GM12873 (cell line): Measurements from ENCODE around the gene PTPRJ.

Source experiments
- TF ChIP-seq, protein P1 (sequence below): IDR thresholded peaks from 2 replicates; pipeline ENCODE4 v1.5.1; 2012; ENCODE audit warnings: low read depth, mild to moderate bottlenecking, moderate library complexity, low read length, control low read depth; ENCODE audit not compliant: insufficient read depth; ENCODE audit errors: missing control alignments

Gene PTPRJ

DNA sequence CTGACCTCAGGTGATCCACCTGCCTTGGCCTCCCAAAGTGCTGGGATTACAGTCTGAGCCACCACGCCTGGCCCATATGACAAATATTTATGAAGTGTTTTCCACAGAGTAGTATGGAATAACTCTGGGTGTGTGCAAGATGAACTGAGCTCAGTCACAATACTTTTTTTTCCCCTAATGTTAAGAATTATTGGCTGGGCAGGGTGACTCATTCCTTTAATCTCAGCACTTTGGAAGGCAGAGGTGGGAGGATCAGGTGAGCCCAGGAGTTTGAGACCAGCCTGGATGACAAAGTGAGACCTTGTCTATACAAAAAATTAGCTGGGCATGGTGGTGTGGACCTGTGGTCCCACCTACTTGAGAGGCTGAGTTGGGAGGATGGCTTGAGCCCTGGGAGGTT lies 6.4 kb downstream of the PTPRJ start:
- TF ChIP-seq, protein P1, sequence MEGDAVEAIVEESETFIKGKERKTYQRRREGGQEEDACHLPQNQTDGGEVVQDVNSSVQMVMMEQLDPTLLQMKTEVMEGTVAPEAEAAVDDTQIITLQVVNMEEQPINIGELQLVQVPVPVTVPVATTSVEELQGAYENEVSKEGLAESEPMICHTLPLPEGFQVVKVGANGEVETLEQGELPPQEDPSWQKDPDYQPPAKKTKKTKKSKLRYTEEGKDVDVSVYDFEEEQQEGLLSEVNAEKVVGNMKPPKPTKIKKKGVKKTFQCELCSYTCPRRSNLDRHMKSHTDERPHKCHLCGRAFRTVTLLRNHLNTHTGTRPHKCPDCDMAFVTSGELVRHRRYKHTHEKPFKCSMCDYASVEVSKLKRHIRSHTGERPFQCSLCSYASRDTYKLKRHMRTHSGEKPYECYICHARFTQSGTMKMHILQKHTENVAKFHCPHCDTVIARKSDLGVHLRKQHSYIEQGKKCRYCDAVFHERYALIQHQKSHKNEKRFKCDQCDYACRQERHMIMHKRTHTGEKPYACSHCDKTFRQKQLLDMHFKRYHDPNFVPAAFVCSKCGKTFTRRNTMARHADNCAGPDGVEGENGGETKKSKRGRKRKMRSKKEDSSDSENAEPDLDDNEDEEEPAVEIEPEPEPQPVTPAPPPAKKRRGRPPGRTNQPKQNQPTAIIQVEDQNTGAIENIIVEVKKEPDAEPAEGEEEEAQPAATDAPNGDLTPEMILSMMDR = no peak

DNA sequence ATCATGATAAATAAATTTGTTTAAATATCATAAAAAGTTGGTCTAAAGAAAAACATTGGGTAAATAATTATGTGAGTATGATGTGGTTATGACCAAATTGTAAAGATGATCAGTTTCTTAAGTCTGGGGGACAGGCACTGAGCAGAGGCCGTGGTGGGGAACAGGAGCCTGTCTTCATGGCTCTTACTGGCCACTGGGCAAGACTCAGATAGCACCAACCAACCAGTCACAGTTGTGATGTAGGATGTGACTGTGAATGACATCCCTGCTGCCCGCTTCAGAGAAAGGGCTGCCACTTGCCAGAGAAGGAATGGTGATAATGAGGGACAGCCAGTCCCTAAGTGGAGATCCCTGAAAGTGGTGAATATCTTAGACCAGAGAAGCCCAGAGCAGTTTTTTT lies 7.0 kb downstream of the PTPRJ start:
- TF ChIP-seq, protein P1 = no peak

DNA sequence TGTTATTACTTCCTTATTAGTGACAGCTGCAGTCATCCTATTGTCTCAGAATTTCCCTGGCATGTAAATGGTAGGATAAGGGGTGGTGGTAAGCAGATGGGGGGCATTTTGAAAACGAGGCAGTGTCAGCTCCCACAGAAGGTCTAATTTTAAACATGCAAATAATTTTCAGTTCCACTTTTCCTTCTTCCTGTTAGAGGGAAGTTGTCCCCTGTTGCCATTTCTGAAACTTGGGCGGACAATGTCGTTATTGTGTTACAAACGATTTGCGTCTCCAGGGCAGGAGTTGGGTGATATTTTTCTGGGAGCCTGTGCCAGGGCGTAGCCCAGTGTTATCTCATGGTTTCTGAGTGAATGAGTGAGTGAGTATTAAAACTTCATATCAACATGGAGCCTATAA lies 7.4 kb downstream of the PTPRJ start:
- TF ChIP-seq, protein P1 = no peak

DNA sequence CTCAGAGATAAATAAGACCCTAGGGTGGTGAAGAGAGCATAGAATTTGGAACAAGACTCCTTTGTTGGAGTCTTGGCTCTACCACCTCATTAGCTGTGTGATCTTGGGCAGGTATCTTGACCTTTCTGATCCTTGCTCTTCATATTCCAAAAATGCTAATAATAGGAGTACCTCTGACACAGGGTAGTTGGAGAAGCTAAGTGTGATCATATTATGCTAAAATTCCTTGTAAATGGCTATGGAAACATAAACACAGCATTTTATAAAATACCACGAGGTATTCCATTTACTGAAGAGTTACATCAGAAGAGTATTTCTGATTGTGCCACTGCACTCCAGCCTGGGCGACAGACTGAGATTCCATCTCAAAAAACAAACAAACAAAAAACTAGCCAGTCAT lies 9.4 kb downstream of the PTPRJ start:
- TF ChIP-seq, protein P1 = no peak

DNA sequence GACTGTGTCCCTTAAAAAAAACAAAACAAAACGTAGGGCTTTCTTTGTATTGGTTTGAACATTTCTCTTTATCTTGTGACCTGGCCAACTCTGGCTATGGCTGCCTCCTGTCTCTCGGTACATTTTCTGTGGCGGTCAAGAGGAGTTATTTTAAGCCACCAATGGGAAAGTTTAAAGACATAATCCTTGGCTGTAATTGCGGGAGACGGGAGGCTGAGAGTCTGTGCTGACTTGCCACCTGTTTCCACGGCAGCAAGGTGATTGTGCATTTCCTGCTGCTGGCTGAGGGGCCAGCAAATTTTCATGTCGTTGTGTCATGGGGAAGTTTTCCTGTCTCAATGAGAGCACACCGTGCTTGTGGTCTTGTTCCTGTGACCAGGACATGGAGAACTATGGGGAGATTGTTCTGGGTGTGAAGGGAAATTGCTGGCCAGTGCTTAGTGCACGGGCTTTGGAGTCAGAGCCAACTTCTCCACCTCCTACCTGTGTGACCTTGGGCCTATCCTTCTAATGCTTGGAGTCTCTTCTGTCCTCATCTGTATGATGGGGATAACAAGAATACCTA lies 11.0 kb downstream of the PTPRJ start:
- TF ChIP-seq, protein P1 = no peak

DNA sequence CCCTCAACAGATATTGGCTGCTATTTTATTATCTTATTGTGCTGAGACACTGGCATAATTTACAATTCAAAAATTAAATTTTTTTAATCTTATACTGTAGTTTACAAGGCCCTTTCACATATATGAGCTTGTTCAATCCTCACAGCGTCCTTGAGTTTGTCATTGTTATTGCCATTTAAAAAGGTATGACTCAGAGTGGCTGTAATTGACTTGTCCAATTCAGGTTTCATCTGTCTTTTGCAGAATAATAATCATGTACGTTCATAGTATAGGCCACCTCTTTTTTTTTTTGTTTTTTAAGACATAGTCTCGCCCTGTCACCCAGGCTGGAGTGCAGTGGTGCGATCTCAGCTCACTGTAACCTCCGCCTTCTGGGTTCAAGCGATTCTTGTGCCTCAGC lies 11.5 kb downstream of the PTPRJ start:
- TF ChIP-seq, protein P1 = no peak

DNA sequence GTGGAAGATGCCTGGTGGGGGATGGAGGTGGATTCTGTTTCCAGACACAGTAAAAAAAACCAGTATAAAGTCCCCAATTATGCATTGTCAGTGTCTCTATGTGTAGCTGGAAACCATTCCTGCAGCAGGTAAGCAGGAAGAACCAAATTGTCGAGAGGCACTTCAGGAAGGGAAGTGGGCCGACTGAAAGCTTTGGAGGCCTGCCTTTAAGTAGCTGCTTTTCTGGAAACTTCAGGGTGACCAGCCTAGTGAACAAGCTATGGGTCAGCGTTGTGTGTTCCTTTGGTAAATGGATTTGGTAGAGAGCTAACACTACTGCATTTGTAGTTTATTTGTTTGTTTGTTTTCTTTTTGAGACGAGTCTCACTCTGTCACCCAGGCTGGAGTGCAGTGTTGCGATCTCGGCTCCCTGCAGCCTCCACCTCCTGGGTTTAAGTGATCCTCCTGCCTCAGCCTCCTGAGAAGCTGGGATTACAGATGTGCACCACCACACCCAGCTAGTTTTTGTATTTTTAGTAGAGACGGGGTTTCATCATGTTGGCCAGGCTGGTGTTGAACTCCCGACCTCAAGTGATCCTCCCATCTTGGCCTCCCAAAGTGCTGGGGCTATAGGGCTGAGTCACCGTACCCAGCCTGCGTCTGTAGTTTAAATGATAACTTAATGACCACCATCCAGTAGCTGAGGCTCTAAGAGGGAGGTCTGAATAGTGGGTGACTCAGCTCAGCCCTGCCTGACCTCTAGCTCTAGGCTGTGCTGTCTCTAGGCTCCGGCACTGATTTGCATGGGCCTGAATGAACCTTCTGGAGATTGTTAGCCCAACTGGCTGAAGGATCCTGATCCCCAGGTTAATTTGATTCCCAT lies 12.8 kb downstream of the PTPRJ start:
- TF ChIP-seq, protein P1 = no peak
